Upper lobe of left lung (tissue), 4 donors: ENCODE measurements around the gene CRACDL.

Experiments used
- EP300 ChIP-seq, 4 donors: sonication (generic); formaldehyde crosslinking; IDR thresholded peaks; one replicate each; pipeline ENCODE4 v1.5.1; 2017; ENCODE audit warnings: antibody characterized with exemption in 4 of 4, control low read depth in 2 of 4
- POLR2A ChIP-seq, 4 donors: fragments of 450-650 bp; IDR thresholded peaks; one replicate each; pipeline ENCODE4 v1.5.1; 2016 to 2017; ENCODE audit warnings: antibody characterized with exemption in 4 of 4, mild to moderate bottlenecking in 2 of 4
- TF ChIP-seq, protein P1 (sequence below), 6 experiments: fragments of 450-650 bp in 4 of 6; fragments of 200-600 bp in 2 of 6; sonication (generic) in 2 of 6; IDR thresholded peaks; one replicate each; pipeline ENCODE4 v1.5.1; 2016 to 2019; ENCODE audit warnings: antibody characterized with exemption in 6 of 6

DNA sequence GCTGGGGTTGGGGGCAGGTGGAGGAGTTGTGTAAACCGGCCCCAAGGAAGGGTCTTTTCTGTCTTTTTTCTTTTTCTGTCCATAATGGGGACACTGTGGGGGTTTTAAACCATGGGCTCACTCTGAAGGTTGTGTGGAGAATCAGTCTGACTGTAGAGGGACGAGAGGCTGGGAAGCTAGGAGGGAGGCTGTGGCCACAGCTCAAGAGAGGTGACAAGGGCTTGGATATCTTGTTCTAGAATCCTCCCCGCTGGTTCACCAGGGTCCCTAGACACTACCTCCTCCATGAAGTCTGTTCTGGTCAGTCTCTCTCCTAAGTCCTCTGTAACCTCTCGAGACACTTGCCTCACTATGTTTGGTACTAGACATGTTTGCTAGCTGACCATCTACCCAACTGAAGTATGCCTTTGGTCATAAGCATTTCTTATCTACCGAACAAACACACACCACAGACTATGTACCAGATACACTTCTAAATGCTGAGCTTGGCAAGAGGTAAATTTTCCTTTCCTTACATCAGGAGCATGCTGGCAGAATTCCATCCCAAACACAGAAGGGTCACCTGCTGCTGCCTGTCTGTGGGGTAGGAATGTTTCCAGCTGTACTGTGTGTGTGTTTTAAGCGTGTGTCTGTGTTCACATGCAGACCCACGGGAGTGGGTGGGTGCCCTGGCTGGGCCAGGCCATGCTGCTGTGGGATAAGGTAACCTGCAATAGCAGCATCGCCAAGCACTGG lies 135.5 kb downstream of the CRACDL start:
- TF ChIP-seq EP300 (IDR thresholded peaks at IDR 0.05), result no peak
- no peak for TF ChIP-seq POLR2A (IDR thresholded peaks at IDR 0.05)
- TF ChIP-seq, protein P1, sequence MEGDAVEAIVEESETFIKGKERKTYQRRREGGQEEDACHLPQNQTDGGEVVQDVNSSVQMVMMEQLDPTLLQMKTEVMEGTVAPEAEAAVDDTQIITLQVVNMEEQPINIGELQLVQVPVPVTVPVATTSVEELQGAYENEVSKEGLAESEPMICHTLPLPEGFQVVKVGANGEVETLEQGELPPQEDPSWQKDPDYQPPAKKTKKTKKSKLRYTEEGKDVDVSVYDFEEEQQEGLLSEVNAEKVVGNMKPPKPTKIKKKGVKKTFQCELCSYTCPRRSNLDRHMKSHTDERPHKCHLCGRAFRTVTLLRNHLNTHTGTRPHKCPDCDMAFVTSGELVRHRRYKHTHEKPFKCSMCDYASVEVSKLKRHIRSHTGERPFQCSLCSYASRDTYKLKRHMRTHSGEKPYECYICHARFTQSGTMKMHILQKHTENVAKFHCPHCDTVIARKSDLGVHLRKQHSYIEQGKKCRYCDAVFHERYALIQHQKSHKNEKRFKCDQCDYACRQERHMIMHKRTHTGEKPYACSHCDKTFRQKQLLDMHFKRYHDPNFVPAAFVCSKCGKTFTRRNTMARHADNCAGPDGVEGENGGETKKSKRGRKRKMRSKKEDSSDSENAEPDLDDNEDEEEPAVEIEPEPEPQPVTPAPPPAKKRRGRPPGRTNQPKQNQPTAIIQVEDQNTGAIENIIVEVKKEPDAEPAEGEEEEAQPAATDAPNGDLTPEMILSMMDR (IDR thresholded peaks at IDR 0.05), result no peak
